Glomerular visceral epithelial cell (primary cell): ENCODE results near the gene PCDHGA12.
A peak's percentile ranks its signal among the peaks of the same experiment; 100 is the strongest.
"Not testable (repeated sequence)": the region's sequence is repeated elsewhere in the genome, so short reads cannot be mapped to it uniquely, and the experiment has no call there.

ENCODE experiments used
- DNase-seq: peaks from one replicate; pipeline ENCODE4 v3.0.0-alpha.2; 2016; ENCODE audit errors: extremely low spot score

The PCDHGA12 gene

GRCh38 chr5:141407790-141408505 is 22.4 kb upstream of the PCDHGA12 start, which contains the start of gene PCDHGB6:
Gene PCDHGB6, plus strand, starts transcription at chr5:141408021. Its CDS starts 182 bp downstream, at chr5:141408203.
- DNase-seq: peak; percentile 71

- no peak for DNase-seq
Observed at GRCh38 chr5:141409598-141410306, 20.6 kb upstream of the PCDHGA12 start.

GRCh38 chr5:141411575-141411974 is 18.7 kb upstream of the PCDHGA12 start:
- no peak for DNase-seq

- DNase-seq: peak; percentile 59
Observed at GRCh38 chr5:141412854-141413539, 17.3 kb upstream of the PCDHGA12 start, which contains the start of gene PCDHGA10. Gene PCDHGA10, plus strand, starts transcription at chr5:141412987. Its CDS starts 189 bp downstream, at chr5:141413176.

GRCh38 chr5:141413540-141414069 is 16.7 kb upstream of the PCDHGA12 start:
- no peak for DNase-seq

GRCh38 chr5:141414548-141415274 is 15.6 kb upstream of the PCDHGA12 start:
- not testable (repeated sequence) for DNase-seq

GRCh38 chr5:141415275-141415618 is 15.1 kb upstream of the PCDHGA12 start:
- not testable (repeated sequence) for DNase-seq

GRCh38 chr5:141417494-141418172 is 12.7 kb upstream of the PCDHGA12 start, which contains the start of gene PCDHGB7:
Gene PCDHGB7, plus strand, starts transcription at chr5:141417677. Its CDS starts 183 bp downstream, at chr5:141417860.
- DNase-seq: not testable (repeated sequence)

GRCh38 chr5:141419074-141419880 is 11.0 kb upstream of the PCDHGA12 start:
- DNase-seq: no peak

- DNase-seq: peak; percentile 53
Observed at GRCh38 chr5:141420855-141421488, 9.3 kb upstream of the PCDHGA12 start, which contains the start of gene PCDHGA11. Gene PCDHGA11, plus strand, starts transcription at chr5:141421051. Its CDS starts 177 bp downstream, at chr5:141421228.

- no peak for DNase-seq
Observed at GRCh38 chr5:141421489-141421855, 8.8 kb upstream of the PCDHGA12 start.

GRCh38 chr5:141422742-141423291 is 7.5 kb upstream of the PCDHGA12 start:
- no peak for DNase-seq

- no peak for DNase-seq
Observed at GRCh38 chr5:141427783-141428426, 2.4 kb upstream of the PCDHGA12 start.

- no peak for DNase-seq
Observed at GRCh38 chr5:141431286-141431685, 979 bp downstream of the PCDHGA12 start.

GRCh38 chr5:141432308-141432707 is 2.0 kb downstream of the PCDHGA12 start:
- not testable (repeated sequence) for DNase-seq

- DNase-seq: not testable (repeated sequence)
Observed at GRCh38 chr5:141432726-141433125, 2.4 kb downstream of the PCDHGA12 start.

GRCh38 chr5:141434006-141434405 is 3.7 kb downstream of the PCDHGA12 start:
- no peak for DNase-seq

- no peak for DNase-seq
Observed at GRCh38 chr5:141437221-141437620, 6.9 kb downstream of the PCDHGA12 start.
